Activated CD4-positive, alpha-beta T cell treated with anti-CD3 and anti-CD28 coated beads for 4 hours (primary cell): ENCODE results near the gene ABCE1.
"Not testable (repeated sequence)": the region's sequence is repeated elsewhere in the genome, so short reads cannot be mapped to it uniquely, and the experiment has no call there.

Source experiments
- DNase-seq, 2 donors: peaks; one replicate each; pipeline ENCODE4 v3.0.0-alpha.2; 2020

ABCE1 gene

GRCh38 chr4:145103496-145103895 lies 5.4 kb downstream of the ABCE1 start:
- no peak for DNase-seq

DNA sequence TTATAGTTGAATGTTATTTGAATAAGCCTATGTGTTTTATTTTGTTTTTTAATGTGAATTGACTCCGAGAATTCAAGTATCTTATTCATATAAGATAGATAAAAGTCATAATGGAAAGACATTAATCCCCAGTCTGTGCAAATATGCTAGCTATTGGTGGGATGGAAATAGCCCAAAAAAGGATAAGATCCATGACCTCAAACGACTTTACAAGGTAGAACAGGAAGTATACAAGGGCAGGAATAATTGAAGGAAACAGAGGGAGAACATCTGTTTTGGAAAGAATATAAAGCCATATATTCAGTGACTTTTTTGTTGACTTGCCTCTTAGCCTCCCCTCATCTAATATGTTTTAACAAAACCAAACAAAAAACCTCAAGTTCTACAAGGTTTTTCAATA lies 9.0 kb downstream of the ABCE1 start:
- no peak for DNase-seq

DNA sequence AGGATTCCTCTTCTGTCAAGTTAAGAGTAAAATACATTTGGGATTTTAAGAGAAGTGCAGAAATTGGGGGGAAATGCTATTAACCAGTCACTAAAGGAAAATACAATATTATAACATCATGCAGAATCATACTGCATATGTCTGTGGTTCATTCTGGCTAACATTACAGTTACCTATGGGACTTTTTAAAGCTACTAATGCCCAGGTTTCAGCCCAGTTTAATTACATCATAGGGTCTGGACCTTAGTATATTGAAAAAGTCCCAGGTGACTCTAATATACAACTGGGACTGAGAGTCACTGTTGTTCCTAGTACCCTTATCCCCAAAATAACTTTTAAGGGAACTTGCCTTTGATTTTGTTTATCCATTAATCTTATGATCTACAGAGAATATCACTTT lies 10.0 kb downstream of the ABCE1 start:
- no peak for DNase-seq

- no peak for DNase-seq
Measured at GRCh38 chr4:145125396-145125795, 27.3 kb downstream of the ABCE1 start.

GRCh38 chr4:145130130-145130529 lies 32.0 kb downstream of the ABCE1 start:
- no peak for DNase-seq

GRCh38 chr4:145130788-145131399 lies 32.8 kb downstream of the ABCE1 start:
- no peak for DNase-seq

- no peak for DNase-seq
Measured at GRCh38 chr4:145131848-145132247, 33.7 kb downstream of the ABCE1 start.

DNA sequence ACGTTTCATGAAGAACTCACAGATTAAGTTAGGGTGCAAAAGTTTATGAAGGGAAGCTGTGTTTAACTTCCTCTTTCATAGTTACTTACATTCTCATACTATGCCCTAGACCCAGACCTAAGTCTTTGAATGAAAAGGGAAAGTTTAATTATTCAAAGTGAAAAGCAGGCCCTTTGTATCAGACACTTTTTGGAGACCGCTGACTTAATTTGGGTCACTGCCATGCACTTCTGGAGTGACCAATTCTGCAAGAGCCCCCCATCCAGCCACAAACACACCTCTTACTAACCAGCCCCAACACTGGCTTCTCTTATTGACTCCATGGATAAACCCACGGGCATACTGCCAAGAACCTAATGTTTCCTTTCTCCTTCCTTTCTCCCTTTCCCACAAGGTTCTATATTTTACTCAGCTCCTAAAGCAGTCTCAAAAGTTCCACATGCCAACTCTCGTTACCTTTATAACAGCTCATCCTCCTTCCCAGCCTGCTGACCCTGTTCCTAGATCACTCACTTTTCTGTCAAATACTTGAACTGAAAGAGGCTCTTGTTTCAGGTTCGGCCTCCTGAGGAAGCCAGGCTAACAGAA lies 34.5 kb downstream of the ABCE1 start:
- DNase-seq, result no peak

- DNase-seq, result not testable (repeated sequence)
Measured at GRCh38 chr4:145136219-145136618, 38.1 kb downstream of the ABCE1 start.

- no peak for DNase-seq
Measured at GRCh38 chr4:145148980-145149379, 50.9 kb downstream of the ABCE1 start.

- DNase-seq, result no peak
Measured at GRCh38 chr4:145153181-145153903, 55.2 kb downstream of the ABCE1 start.

GRCh38 chr4:145153904-145154298 lies 55.8 kb downstream of the ABCE1 start:
- no peak for DNase-seq

DNA sequence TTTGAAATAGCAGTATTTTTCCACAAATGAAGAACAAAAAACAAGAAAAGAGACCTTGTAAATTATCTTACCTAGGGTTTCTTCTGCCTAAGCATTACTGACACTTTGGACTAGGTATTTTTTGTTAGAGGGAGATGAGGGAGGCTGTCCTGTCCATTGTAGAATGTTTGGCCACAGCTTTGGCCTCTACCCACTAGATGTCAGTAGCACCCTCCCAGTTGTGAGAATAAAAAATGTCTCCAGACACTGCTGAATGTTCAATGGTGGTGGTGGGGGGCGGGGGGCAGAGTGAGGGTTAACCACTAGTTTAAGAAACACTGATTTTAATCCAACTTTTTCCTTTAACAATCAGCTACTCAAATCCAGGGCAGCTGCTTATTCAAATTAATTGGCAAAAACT lies 56.5 kb downstream of the ABCE1 start:
- no peak for DNase-seq

GRCh38 chr4:145155268-145155870 lies 57.3 kb downstream of the ABCE1 start:
- DNase-seq, result no peak

DNA sequence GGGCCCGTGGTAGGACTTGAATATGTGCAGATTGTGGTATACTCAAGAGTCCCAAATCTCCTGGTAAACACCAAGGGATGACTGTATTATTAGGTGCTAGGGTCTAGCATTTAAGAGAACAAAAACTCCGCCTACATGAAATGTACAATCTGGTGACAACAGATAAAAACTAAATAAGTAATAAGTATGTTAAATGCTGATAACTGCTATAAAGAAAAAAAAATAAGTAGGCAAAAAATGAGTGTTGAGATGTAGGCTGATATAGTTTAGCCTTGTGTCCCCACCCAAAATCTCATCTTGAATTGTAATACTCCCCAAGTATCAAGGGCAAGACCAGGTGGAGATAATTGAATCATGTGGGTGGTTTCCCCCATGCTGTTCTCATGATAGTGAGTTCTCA lies 58.9 kb downstream of the ABCE1 start:
- no peak for DNase-seq

GRCh38 chr4:145161549-145161948 lies 63.4 kb downstream of the ABCE1 start:
- DNase-seq, result no peak

GRCh38 chr4:145167887-145168286 lies 69.8 kb downstream of the ABCE1 start:
- DNase-seq, result no peak

GRCh38 chr4:145168581-145169187 lies 70.6 kb downstream of the ABCE1 start:
- no peak for DNase-seq

- no peak for DNase-seq
Measured at GRCh38 chr4:145170223-145170622, 72.1 kb downstream of the ABCE1 start.

- DNase-seq, result no peak
Measured at GRCh38 chr4:145171911-145172310, 73.8 kb downstream of the ABCE1 start.

DNA sequence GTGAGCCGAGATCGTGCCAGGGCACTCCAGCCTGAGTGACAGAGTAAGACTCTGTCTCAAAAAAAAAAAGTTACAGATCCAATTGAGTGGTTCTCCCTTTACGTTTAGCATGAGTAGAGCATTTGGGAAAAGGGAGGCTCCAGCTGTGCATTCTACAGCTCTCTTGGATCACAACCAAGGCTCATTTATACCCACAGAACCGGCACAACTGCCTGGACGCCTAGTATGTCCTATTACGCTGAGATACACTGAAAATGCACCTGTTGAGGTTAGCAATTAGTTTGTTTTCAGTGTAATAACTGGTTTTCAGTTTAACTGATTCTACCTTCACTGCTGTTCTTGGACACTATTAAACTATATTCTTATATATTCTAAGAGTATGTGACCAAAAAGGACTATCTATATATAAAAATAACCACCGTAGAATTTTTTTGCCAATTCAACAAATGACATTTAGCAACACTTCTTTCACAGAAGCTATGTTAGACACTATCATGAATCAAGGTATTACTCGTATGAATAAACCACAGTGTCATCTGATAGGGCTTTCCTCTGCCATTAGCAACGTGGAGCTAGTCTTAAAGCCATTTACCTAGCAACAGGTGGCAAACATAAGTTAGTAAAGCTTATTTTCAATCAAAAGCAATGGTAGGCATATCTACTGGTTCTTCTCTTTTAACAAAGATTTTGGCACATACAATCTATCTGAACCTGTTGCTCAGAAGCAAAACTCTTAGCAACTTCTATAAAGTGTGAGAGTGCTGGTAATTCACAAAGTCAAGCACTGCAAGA lies 78.7 kb downstream of the ABCE1 start:
- DNase-seq, result no peak

GRCh38 chr4:145177511-145177905 lies 79.4 kb downstream of the ABCE1 start:
- no peak for DNase-seq
